ENCODE measurements around the gene GRIN3A. TPM values are rescaled to one million over a fixed set of nuclear protein-coding genes. Genes with fewer than 3 reads are reported as not detected.

GRIN3A gene
- total and polyA plus RNA-seq, 4 donors: 0.02 to 0.11 (median 0.07) TPM

DNA sequence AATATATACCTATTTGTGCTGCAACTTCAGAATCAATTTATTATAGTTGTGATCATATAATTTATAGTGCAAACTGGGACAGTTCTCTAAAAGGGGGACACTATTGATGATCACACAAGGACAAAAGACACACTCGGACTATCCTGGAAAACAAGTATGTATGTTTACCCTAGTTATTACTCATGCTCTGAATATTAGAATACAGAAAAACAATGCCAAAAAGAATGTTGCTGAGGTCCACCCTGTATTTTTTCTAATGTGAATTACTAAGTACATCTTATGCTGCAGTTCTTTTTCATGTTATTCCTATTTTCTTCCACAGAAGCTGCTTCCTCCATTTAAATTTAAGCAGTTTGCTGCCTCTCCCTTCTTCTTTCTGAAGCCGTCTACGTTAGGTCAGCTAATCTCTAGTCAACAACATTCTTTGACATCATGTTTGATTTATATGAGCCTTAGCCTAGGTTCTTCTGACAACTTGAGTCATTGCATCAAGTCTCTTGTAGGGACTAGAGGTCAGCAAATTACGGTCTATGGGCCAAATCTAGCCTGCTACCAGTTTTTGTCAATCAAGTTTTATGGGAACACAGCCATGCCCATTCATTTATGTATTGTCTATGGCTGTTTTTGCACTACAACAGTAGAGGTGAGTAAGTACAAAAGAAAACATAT, 103.6 kb downstream of the GRIN3A start:
- Histone ChIP-seq H3K9ac (ENCODE audit: insufficient read depth in 1 of 2, low read length in 2 of 2) (no peak overlapping the region), H3K36me3 (ENCODE audit: control insufficient read depth in 4 of 4, insufficient read depth in 4 of 4, low read length in 4 of 4) (no peaks in the 10 kb centered on the region), H3K4me3 (no peak overlapping the region), H3K27me3 (ENCODE audit: control insufficient read depth in 3 of 3, insufficient read depth in 3 of 3, low read length in 2 of 3) (no peaks in the 10 kb centered on the region), H3K4me1 (ENCODE audit: control insufficient read depth in 5 of 5, insufficient read depth in 5 of 5, low read length in 5 of 5) (peaks cover 0 to 13% (median 0%) of the 10 kb centered on the region in 5 donors), H3K9me3 (ENCODE audit: control insufficient read depth in 4 of 4, insufficient read depth in 3 of 4, low read length in 3 of 4) (no peaks in the 10 kb centered on the region), H3K27ac (ENCODE audit: low read depth in 1 of 2, low read length in 1 of 2) (no peak overlapping the region)
- TF ChIP-seq, protein P1, sequence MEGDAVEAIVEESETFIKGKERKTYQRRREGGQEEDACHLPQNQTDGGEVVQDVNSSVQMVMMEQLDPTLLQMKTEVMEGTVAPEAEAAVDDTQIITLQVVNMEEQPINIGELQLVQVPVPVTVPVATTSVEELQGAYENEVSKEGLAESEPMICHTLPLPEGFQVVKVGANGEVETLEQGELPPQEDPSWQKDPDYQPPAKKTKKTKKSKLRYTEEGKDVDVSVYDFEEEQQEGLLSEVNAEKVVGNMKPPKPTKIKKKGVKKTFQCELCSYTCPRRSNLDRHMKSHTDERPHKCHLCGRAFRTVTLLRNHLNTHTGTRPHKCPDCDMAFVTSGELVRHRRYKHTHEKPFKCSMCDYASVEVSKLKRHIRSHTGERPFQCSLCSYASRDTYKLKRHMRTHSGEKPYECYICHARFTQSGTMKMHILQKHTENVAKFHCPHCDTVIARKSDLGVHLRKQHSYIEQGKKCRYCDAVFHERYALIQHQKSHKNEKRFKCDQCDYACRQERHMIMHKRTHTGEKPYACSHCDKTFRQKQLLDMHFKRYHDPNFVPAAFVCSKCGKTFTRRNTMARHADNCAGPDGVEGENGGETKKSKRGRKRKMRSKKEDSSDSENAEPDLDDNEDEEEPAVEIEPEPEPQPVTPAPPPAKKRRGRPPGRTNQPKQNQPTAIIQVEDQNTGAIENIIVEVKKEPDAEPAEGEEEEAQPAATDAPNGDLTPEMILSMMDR (IDR thresholded peaks at IDR 0.05; ENCODE audit: control extremely low read depth, extremely low read depth): no peak
- 63 to 86% methylated on average over 4 of the region's 4 CpGs for WGBS, 2 donors
- DNase-seq: no peak
- no peak for ATAC-seq (ENCODE audit: insufficient read depth, low FRiP score)

DNA sequence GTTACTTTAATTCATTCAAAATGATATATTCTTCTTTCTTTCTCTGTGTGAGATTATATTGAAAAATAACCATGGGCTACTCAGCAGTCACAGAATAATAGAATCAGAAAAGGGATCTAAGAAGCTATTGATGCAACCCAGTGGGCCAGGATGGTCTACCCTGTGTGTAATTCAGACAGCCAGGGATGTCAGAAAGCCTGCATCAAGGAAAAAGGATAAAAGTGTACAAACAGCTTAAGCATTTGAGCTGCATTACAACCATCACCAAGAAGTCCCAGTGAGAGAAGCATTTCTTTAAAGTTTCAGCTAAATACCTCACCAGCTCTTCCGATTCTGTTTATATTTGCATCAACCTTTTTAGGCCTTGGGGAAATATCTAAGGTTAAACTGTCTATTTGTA, 105.8 kb downstream of the GRIN3A start:
- no peak overlapping the region for H3K9ac ChIP-seq (ENCODE audit: insufficient read depth in 1 of 2, low read length in 2 of 2)
- DNase-seq (no peak), ATAC-seq (ENCODE audit: insufficient read depth, low FRiP score) (no peak)
- TF ChIP-seq, protein P1 (IDR thresholded peaks at IDR 0.05; ENCODE audit: control extremely low read depth, extremely low read depth): no peak
- WGBS, 2 donors: 75 to 90% methylated on average over 1 of the region's 1 CpG
- H3K4me1 ChIP-seq (ENCODE audit: control insufficient read depth in 5 of 5, insufficient read depth in 5 of 5, low read length in 5 of 5): no peaks in the 10 kb centered on the region
- no peak overlapping the region for H3K4me3 ChIP-seq
- no peaks in the 10 kb centered on the region for H3K36me3 ChIP-seq (ENCODE audit: control insufficient read depth in 4 of 4, insufficient read depth in 4 of 4, low read length in 4 of 4)
- H3K9me3 ChIP-seq (ENCODE audit: control insufficient read depth in 4 of 4, insufficient read depth in 3 of 4, low read length in 3 of 4): no peaks in the 10 kb centered on the region
- no peak overlapping the region for H3K27ac ChIP-seq (ENCODE audit: low read depth in 1 of 2, low read length in 1 of 2)
- no peaks in the 10 kb centered on the region for H3K27me3 ChIP-seq (ENCODE audit: control insufficient read depth in 3 of 3, insufficient read depth in 3 of 3, low read length in 2 of 3)

DNA sequence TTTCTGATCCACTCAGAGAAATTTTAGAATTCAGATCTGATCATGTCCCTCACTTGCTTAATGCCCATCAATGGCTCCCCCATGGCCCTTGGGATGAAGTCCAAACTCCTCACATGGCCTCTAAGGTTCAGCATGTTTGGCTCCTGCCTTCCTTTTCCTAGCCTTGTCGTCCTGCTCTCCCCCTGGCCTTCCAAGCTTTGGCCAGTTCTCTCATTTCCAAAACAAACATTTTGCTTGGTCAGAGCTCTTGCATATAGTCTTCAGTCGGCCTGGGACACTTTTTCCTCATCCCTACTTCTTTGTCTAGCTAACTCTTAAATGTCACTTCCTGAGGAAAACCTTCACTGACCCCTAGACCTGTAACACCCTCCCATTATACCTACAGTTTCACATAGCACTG, 106.6 kb downstream of the GRIN3A start:
- Histone ChIP-seq H3K36me3 (ENCODE audit: control insufficient read depth in 4 of 4, insufficient read depth in 4 of 4, low read length in 4 of 4) (no peaks in the 10 kb centered on the region), H3K9ac (ENCODE audit: insufficient read depth in 1 of 2, low read length in 2 of 2) (no peak overlapping the region), H3K27me3 (ENCODE audit: control insufficient read depth in 3 of 3, insufficient read depth in 3 of 3, low read length in 2 of 3) (no peaks in the 10 kb centered on the region), H3K4me3 (no peak overlapping the region), H3K4me1 (ENCODE audit: control insufficient read depth in 5 of 5, insufficient read depth in 5 of 5, low read length in 5 of 5) (no peaks in the 10 kb centered on the region), H3K27ac (ENCODE audit: low read depth in 1 of 2, low read length in 1 of 2) (no peak overlapping the region), H3K9me3 (ENCODE audit: control insufficient read depth in 4 of 4, insufficient read depth in 3 of 4, low read length in 3 of 4) (no peaks in the 10 kb centered on the region)
- WGBS, 2 donors: 40 to 62% methylated on average over 2 of the region's 2 CpGs
- no peak for DNase-seq
- TF ChIP-seq, protein P1 (IDR thresholded peaks at IDR 0.05; ENCODE audit: control extremely low read depth, extremely low read depth): no peak
- no peak for ATAC-seq (ENCODE audit: insufficient read depth, low FRiP score)

DNA sequence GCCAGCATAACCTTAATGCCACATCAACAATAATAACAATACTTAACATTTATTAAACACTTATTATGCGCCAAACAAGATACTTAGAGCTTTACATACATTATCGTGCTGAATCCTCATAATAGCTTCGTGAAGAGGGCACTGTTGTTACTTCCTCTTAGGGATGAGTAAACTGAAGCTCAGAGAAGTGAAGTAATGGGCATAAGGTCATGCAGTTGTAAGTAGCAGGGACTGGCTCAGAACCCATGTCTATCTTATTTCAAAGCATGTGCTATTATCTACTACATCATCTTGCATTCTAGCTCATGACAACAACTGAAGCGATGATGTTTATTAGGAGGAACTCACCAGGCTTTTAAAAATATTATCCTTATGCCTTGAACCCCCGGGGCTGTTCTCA, 108.8 kb downstream of the GRIN3A start:
- ATAC-seq (ENCODE audit: insufficient read depth, low FRiP score) (no peak), DNase-seq (no peak)
- TF ChIP-seq, protein P1 (IDR thresholded peaks at IDR 0.05; ENCODE audit: control extremely low read depth, extremely low read depth): no peak
- Histone ChIP-seq H3K9ac (ENCODE audit: insufficient read depth in 1 of 2, low read length in 2 of 2) (no peak overlapping the region), H3K27me3 (ENCODE audit: control insufficient read depth in 3 of 3, insufficient read depth in 3 of 3, low read length in 2 of 3) (no peaks in the 10 kb centered on the region), H3K27ac (ENCODE audit: low read depth in 1 of 2, low read length in 1 of 2) (no peak overlapping the region), H3K4me3 (no peak overlapping the region), H3K36me3 (ENCODE audit: control insufficient read depth in 4 of 4, insufficient read depth in 4 of 4, low read length in 4 of 4) (no peaks in the 10 kb centered on the region), H3K4me1 (ENCODE audit: control insufficient read depth in 5 of 5, insufficient read depth in 5 of 5, low read length in 5 of 5) (no peaks in the 10 kb centered on the region), H3K9me3 (ENCODE audit: control insufficient read depth in 4 of 4, insufficient read depth in 3 of 4, low read length in 3 of 4) (no peaks in the 10 kb centered on the region)
- 69 to 77% methylated on average over 5 of the region's 5 CpGs for WGBS, 2 donors

All from lung (tissue), 12 donors.